Measurements from ENCODE around the gene CNGA2. TPM values are rescaled to one million over a fixed set of nuclear protein-coding genes. Genes with fewer than 3 reads are reported as not detected.

Gene CNGA2
- total RNA-seq, 4 donors from 2014 or later: not detected

- peak in 1 of 2 donors; percentile 75 for DNase-seq (ENCODE audit: low spot score in 2 of 2)
- TF ChIP-seq CTCF (IDR thresholded peaks at IDR 0.05) (no peak), EP300 (IDR thresholded peaks at IDR 0.05) (no peak), POLR2AphosphoS5 (IDR thresholded peaks at IDR 0.05) (no peak), POLR2A (IDR thresholded peaks at IDR 0.05) (no peak)
- WGBS: 64% methylated on average over 6 of the region's 6 CpGs
- no peak overlapping the region for H3K4me3 ChIP-seq
- no peak overlapping the region for H3K27ac ChIP-seq
- H3K36me3 ChIP-seq: no peaks in the 10 kb centered on the region
- H3K9me3 ChIP-seq: no peaks in the 10 kb centered on the region
- no peaks in the 10 kb centered on the region for H3K4me1 ChIP-seq
- no peaks in the 10 kb centered on the region for H3K27me3 ChIP-seq
Observed at GRCh38 chrX:151789179-151789800, 54.7 kb downstream of the CNGA2 start.

GRCh38 chrX:151790481-151791160, 56.1 kb downstream of the CNGA2 start:
- H3K4me3 ChIP-seq: no peak overlapping the region
- WGBS: 58% methylated on average over 3 of the region's 3 CpGs
- H3K36me3 ChIP-seq: no peaks in the 10 kb centered on the region
- H3K27ac ChIP-seq: no peak overlapping the region
- no peaks in the 10 kb centered on the region for H3K4me1 ChIP-seq
- no peak for DNase-seq (ENCODE audit: low spot score in 2 of 2)
- H3K9me3 ChIP-seq: no peaks in the 10 kb centered on the region
- no peaks in the 10 kb centered on the region for H3K27me3 ChIP-seq
- no peak for TF ChIP-seq CTCF (IDR thresholded peaks at IDR 0.05)
- TF ChIP-seq EP300 (IDR thresholded peaks at IDR 0.05): no peak
- no peak for TF ChIP-seq POLR2AphosphoS5 (IDR thresholded peaks at IDR 0.05)
- no peak for TF ChIP-seq POLR2A (IDR thresholded peaks at IDR 0.05)

- no peaks in the 10 kb centered on the region for H3K36me3 ChIP-seq
- no peak for DNase-seq (ENCODE audit: low spot score in 2 of 2)
- H3K4me1 ChIP-seq: no peaks in the 10 kb centered on the region
- TF ChIP-seq POLR2AphosphoS5 (IDR thresholded peaks at IDR 0.05) (no peak), EP300 (IDR thresholded peaks at IDR 0.05) (no peak), CTCF (IDR thresholded peaks at IDR 0.05) (no peak), POLR2A (IDR thresholded peaks at IDR 0.05) (no peak)
- no peak overlapping the region for H3K4me3 ChIP-seq
- no peaks in the 10 kb centered on the region for H3K9me3 ChIP-seq
- no peak overlapping the region for H3K27ac ChIP-seq
- no peaks in the 10 kb centered on the region for H3K27me3 ChIP-seq
- WGBS: 79% methylated on average over 3 of the region's 3 CpGs
Observed at GRCh38 chrX:151791961-151792360, 57.4 kb downstream of the CNGA2 start.

- H3K9me3 ChIP-seq: no peaks in the 10 kb centered on the region
- H3K4me3 ChIP-seq: no peak overlapping the region
- no peaks in the 10 kb centered on the region for H3K36me3 ChIP-seq
- TF ChIP-seq CTCF (IDR thresholded peaks at IDR 0.05) (no peak), POLR2A (IDR thresholded peaks at IDR 0.05) (no peak), EP300 (IDR thresholded peaks at IDR 0.05) (no peak), POLR2AphosphoS5 (IDR thresholded peaks at IDR 0.05) (no peak)
- H3K27ac ChIP-seq: no peak overlapping the region
- DNase-seq (ENCODE audit: low spot score in 2 of 2): no peak
- H3K4me1 ChIP-seq: no peaks in the 10 kb centered on the region
- 85% methylated on average over 5 of the region's 5 CpGs for WGBS
- H3K27me3 ChIP-seq: no peaks in the 10 kb centered on the region
Observed at GRCh38 chrX:151792505-151792904, 58.0 kb downstream of the CNGA2 start.

- TF ChIP-seq CTCF (IDR thresholded peaks at IDR 0.05) (no peak), POLR2AphosphoS5 (IDR thresholded peaks at IDR 0.05) (no peak), POLR2A (IDR thresholded peaks at IDR 0.05) (no peak), EP300 (IDR thresholded peaks at IDR 0.05) (no peak)
- WGBS: 48% methylated on average over 3 of the region's 3 CpGs
Observed at GRCh38 chrX:151793886-151794285, 59.3 kb downstream of the CNGA2 start.

More at GRCh38 chrX:151793886-151794285, 59.3 kb downstream of the CNGA2 start:
- Histone ChIP-seq H3K4me1 (no peaks in the 10 kb centered on the region), H3K36me3 (no peaks in the 10 kb centered on the region), H3K4me3 (no peak overlapping the region), H3K9me3 (no peaks in the 10 kb centered on the region), H3K27me3 (no peaks in the 10 kb centered on the region), H3K27ac (no peak overlapping the region)
- DNase-seq (ENCODE audit: low spot score in 2 of 2): no peak
